HG02852 (cell line): ENCODE results near the gene SERPING1.

Experiments
- ATAC-seq: cut with Tn5 transposase; IDR thresholded peaks from one replicate; pipeline ENCODE4 v1.9.1; 2021; ENCODE audit warnings: mild to moderate bottlenecking, moderate library complexity; ENCODE audit not compliant: unreplicated experiment

The SERPING1 gene

GRCh38 chr11:57596266-57596885, 1.1 kb upstream of the SERPING1 start:
- no peak for ATAC-seq

GRCh38 chr11:57597916-57598830, 688 bp downstream of the SERPING1 start:
- no peak for ATAC-seq

GRCh38 chr11:57598831-57599155, 1.3 kb downstream of the SERPING1 start:
- ATAC-seq: no peak

- ATAC-seq: no peak
Measured at GRCh38 chr11:57599381-57599780, 1.9 kb downstream of the SERPING1 start.

- no peak for ATAC-seq
Measured at GRCh38 chr11:57601297-57601696, 3.8 kb downstream of the SERPING1 start.

GRCh38 chr11:57604296-57605027, 7.0 kb downstream of the SERPING1 start:
- no peak for ATAC-seq

- no peak for ATAC-seq
Measured at GRCh38 chr11:57605028-57605420, 7.5 kb downstream of the SERPING1 start.

GRCh38 chr11:57610170-57610569, 12.7 kb downstream of the SERPING1 start:
- ATAC-seq: no peak

- no peak for ATAC-seq
Measured at GRCh38 chr11:57614234-57614772, 16.8 kb downstream of the SERPING1 start.

- ATAC-seq: no peak
Measured at GRCh38 chr11:57615308-57615707, 17.8 kb downstream of the SERPING1 start.

GRCh38 chr11:57616595-57616994, 19.1 kb downstream of the SERPING1 start:
- no peak for ATAC-seq

- no peak for ATAC-seq
Measured at GRCh38 chr11:57618438-57618837, 21.0 kb downstream of the SERPING1 start.

GRCh38 chr11:57619331-57619730, 21.8 kb downstream of the SERPING1 start:
- ATAC-seq: no peak

GRCh38 chr11:57620467-57620866, 23.0 kb downstream of the SERPING1 start:
- no peak for ATAC-seq

GRCh38 chr11:57622263-57622662, 24.8 kb downstream of the SERPING1 start:
- ATAC-seq: no peak

- ATAC-seq: no peak
Measured at GRCh38 chr11:57624864-57625263, 27.4 kb downstream of the SERPING1 start.

- ATAC-seq: no peak
Measured at GRCh38 chr11:57626895-57627294, 29.4 kb downstream of the SERPING1 start.

- no peak for ATAC-seq
Measured at GRCh38 chr11:57630171-57630570, 32.7 kb downstream of the SERPING1 start.

- no peak for ATAC-seq
Measured at GRCh38 chr11:57632116-57632515, 34.6 kb downstream of the SERPING1 start.

GRCh38 chr11:57633394-57634070, 36.0 kb downstream of the SERPING1 start:
- ATAC-seq: no peak

- no peak for ATAC-seq
Measured at GRCh38 chr11:57634311-57634710, 36.8 kb downstream of the SERPING1 start.
